Measurements from ENCODE around the gene C1GALT1. TPM values are rescaled to one million over a fixed set of nuclear protein-coding genes. Genes with fewer than 3 reads are reported as not detected.
A peak's percentile ranks its signal among the peaks of the same experiment; 100 is the strongest.

The C1GALT1 gene
- total and polyA plus RNA-seq, 7 donors: 3.9 to 23.3 (median 13.1) TPM

GRCh38 chr7:7183838-7184463 is 1.6 kb downstream of the C1GALT1 start:
- WGBS, 3 donors: 51 to 66% (median 52%) methylated on average over 4 of the region's 4 CpGs
- peak overlapping the region; percentile 94 for H3K4me3 ChIP-seq
- peaks cover 19% of the 10 kb centered on the region for H3K4me1 ChIP-seq
- no peak for ATAC-seq
- no peak for DNase-seq
- H3K27me3 ChIP-seq (ENCODE audit: insufficient read depth in 3 of 3, low read length in 2 of 3): no peaks in the 10 kb centered on the region
- no peaks in the 10 kb centered on the region for H3K9me3 ChIP-seq
- intact Hi-C loops (cut with DNase I): loop anchor here in 1 of 2 donors (10.0 kb wide), 1 partner anchor 381 kb away; the partner anchor contains the start of gene MIOS
- H3K27ac ChIP-seq: no peak overlapping the region
- no peaks in the 10 kb centered on the region for H3K36me3 ChIP-seq (ENCODE audit: insufficient read depth in 1 of 2, low read depth in 1 of 2)
- TF ChIP-seq, protein P1, sequence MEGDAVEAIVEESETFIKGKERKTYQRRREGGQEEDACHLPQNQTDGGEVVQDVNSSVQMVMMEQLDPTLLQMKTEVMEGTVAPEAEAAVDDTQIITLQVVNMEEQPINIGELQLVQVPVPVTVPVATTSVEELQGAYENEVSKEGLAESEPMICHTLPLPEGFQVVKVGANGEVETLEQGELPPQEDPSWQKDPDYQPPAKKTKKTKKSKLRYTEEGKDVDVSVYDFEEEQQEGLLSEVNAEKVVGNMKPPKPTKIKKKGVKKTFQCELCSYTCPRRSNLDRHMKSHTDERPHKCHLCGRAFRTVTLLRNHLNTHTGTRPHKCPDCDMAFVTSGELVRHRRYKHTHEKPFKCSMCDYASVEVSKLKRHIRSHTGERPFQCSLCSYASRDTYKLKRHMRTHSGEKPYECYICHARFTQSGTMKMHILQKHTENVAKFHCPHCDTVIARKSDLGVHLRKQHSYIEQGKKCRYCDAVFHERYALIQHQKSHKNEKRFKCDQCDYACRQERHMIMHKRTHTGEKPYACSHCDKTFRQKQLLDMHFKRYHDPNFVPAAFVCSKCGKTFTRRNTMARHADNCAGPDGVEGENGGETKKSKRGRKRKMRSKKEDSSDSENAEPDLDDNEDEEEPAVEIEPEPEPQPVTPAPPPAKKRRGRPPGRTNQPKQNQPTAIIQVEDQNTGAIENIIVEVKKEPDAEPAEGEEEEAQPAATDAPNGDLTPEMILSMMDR (IDR thresholded peaks at IDR 0.05): no peak

- 61 to 69% (median 67%) methylated on average over 7 of the region's 7 CpGs for WGBS, 3 donors
- TF ChIP-seq, protein P1 (IDR thresholded peaks at IDR 0.05): no peak
- no peaks in the 10 kb centered on the region for H3K36me3 ChIP-seq (ENCODE audit: insufficient read depth in 1 of 2, low read depth in 1 of 2)
- DNase-seq (no peak), ATAC-seq (no peak)
- intact Hi-C loops (cut with DNase I): loop anchor here in 1 of 2 donors (10.0 kb wide), 1 partner anchor 379 kb away; the partner anchor contains the start of gene MIOS
- no peaks in the 10 kb centered on the region for H3K27me3 ChIP-seq (ENCODE audit: insufficient read depth in 3 of 3, low read length in 2 of 3)
- no peaks in the 10 kb centered on the region for H3K9me3 ChIP-seq
- H3K4me3 ChIP-seq: no peak overlapping the region
- no peak overlapping the region for H3K27ac ChIP-seq
- peaks cover 25% of the 10 kb centered on the region for H3K4me1 ChIP-seq
Measured at GRCh38 chr7:7185371-7185989, 3.1 kb downstream of the C1GALT1 start.

- Histone ChIP-seq H3K4me1 (peaks cover 25% of the 10 kb centered on the region), H3K27ac (no peak overlapping the region), H3K9me3 (no peaks in the 10 kb centered on the region), H3K4me3 (no peak overlapping the region), H3K36me3 (ENCODE audit: insufficient read depth in 1 of 2, low read depth in 1 of 2) (no peaks in the 10 kb centered on the region), H3K27me3 (ENCODE audit: insufficient read depth in 3 of 3, low read length in 2 of 3) (no peaks in the 10 kb centered on the region)
- intact Hi-C loops (cut with DNase I): loop anchor here in 1 of 2 donors (10.0 kb wide), 1 partner anchor 377 kb away; the partner anchor contains the start of gene MIOS
- DNase-seq: no peak
- ATAC-seq: no peak
- TF ChIP-seq, protein P1 (IDR thresholded peaks at IDR 0.05): no peak
Measured at GRCh38 chr7:7188091-7188490, 5.7 kb downstream of the C1GALT1 start.

GRCh38 chr7:7188742-7189141 is 6.4 kb downstream of the C1GALT1 start:
- TF ChIP-seq, protein P1 (IDR thresholded peaks at IDR 0.05): no peak
- DNase-seq (no peak), ATAC-seq (no peak)
- Histone ChIP-seq H3K4me3 (no peak overlapping the region), H3K9me3 (no peaks in the 10 kb centered on the region), H3K27me3 (ENCODE audit: insufficient read depth in 3 of 3, low read length in 2 of 3) (no peaks in the 10 kb centered on the region), H3K36me3 (ENCODE audit: insufficient read depth in 1 of 2, low read depth in 1 of 2) (no peaks in the 10 kb centered on the region), H3K27ac (no peak overlapping the region), H3K4me1 (peaks cover 25% of the 10 kb centered on the region)
- intact Hi-C loops (cut with DNase I): loop anchor here in 1 of 2 donors (10.0 kb wide), 1 partner anchor 376 kb away; the partner anchor contains the start of gene MIOS
- WGBS, 3 donors: 92 to 96% (median 94%) methylated on average over 4 of the region's 4 CpGs
